GM12891 (cell line): Measurements from ENCODE around the gene ZIC2.

Experiments used
- POLR2A ChIP-seq: IDR thresholded peaks from 2 replicates; pipeline ENCODE4 v1.6.1; 2011; ENCODE audit warnings: low read depth, low read length, control low read depth
- POLR2AphosphoS5 ChIP-seq: IDR thresholded peaks from 2 replicates; pipeline ENCODE4 v1.6.1; 2011; ENCODE audit warnings: low read depth, low read length, control low read depth
- POU2F2 ChIP-seq: IDR thresholded peaks from 2 replicates; pipeline ENCODE4 v1.6.1; 2011; ENCODE audit warnings: low read depth, mild to moderate bottlenecking, control low read depth, low read length, moderate library complexity
- SPI1 ChIP-seq: IDR thresholded peaks from 2 replicates; pipeline ENCODE4 v1.6.1; 2011; ENCODE audit warnings: low read depth, low read length, control low read depth
- TAF1 ChIP-seq: IDR thresholded peaks from 2 replicates; pipeline ENCODE4 v1.6.1; 2011; ENCODE audit warnings: low read depth, low read length, control low read depth

- TF ChIP-seq POLR2AphosphoS5 (no peak), POLR2A (no peak), SPI1 (no peak), TAF1 (no peak), POU2F2 (no peak)
Observed at GRCh38 chr13:100035936-100036335, 54.4 kb downstream of the ZIC2 start.
